ENCODE results near the gene NAA25. TPM values are rescaled to one million over a fixed set of nuclear protein-coding genes. Genes with fewer than 3 reads are reported as not detected.
A peak's percentile ranks its signal among the peaks of the same experiment; 100 is the strongest.

The NAA25 gene
- total and polyA plus RNA-seq, 9 of the 15 experiments (the other 6 are each of a cell fraction or from before 2014, with no cell fraction given): 26.6 to 59.6 (median 48.9) TPM

DNA sequence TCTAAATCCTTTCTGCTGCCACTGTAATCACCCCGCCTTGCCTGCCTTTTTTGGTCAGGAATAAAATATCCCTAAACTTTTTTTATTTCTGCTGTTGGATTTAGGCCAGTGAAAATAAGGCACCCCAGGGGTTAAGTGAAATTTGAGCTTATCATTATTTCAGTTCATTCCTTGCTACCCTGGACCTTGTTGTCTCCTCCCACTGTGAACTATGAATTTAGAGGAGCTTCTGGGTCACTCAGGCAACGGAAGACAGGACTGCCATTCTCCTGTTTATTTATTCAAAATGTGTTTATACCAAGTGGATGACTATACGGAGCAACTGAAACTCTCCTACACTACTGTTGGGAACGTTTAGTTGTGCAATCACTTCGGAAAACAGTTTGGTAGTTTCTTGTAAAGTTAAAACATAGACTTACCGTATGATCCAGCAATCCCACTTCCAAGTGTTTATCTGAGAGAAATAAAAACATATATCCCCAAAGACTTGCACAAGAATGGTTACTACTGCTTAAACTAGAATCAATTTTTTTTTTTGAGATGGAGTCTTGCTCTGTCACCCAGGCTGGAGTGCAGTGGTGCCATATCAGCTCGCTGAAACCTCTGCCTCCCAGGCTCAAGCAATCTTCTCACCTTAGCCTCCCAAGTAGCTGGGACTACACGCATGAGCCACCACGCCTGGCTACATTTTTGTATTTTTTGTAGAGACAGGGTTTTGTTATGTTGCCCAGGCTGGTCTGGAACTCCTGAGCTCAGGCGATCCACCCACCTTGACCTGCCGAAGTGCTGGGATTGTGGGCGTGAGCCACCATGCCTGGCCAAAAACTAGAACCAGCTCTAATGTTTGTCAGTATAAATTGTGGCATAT is 14.5 kb upstream of the NAA25 start (continued):
- TF ChIP-seq CLOCK (CRISPR knock-in tag; IDR thresholded peaks at IDR 0.05; ENCODE audit: borderline replicate concordance) (no peak), ZNF253 (CRISPR knock-in tag; conservative IDR thresholded peaks at IDR 0.05) (no peak), GTF2E2 (tag; IDR thresholded peaks at IDR 0.05) (no peak), KDM4B (IDR thresholded peaks at IDR 0.05; ENCODE audit: borderline replicate concordance in 2 of 2, low read depth in 1 of 2) (no peak), ATF6 (CRISPR knock-in tag; IDR thresholded peaks at IDR 0.05) (no peak), NFATC3 (IDR thresholded peaks at IDR 0.05) (no peak), CCNT2 (IDR thresholded peaks at IDR 0.05; ENCODE audit: borderline replicate concordance, extremely low read depth, insufficient read length, low read depth, low read length) (no peak), CBFA2T3 (IDR thresholded peaks at IDR 0.05) (no peak), ATF1 (CRISPR knock-in tag; IDR thresholded peaks at IDR 0.05) (no peak), ATF1 (tag; IDR thresholded peaks at IDR 0.05) (no peak), ILF3 (IDR thresholded peaks at IDR 0.05; ENCODE audit: borderline replicate concordance) (no peak), ZNF354B (CRISPR knock-in tag; IDR thresholded peaks at IDR 0.05) (no peak), TFAP4 (CRISPR knock-in tag; IDR thresholded peaks at IDR 0.05; ENCODE audit: borderline replicate concordance) (no peak), ZNF134 (CRISPR knock-in tag; conservative IDR thresholded peaks at IDR 0.05) (no peak), KLF16 (IDR thresholded peaks at IDR 0.05) (no peak), DDX20 (tag; IDR thresholded peaks at IDR 0.05; ENCODE audit: low read depth) (no peak), ZNF589 (CRISPR knock-in tag; IDR thresholded peaks at IDR 0.05; ENCODE audit: low read depth) (peak; percentile 65; the same call in 1 of the 2 replicates), ZNF263 (CRISPR knock-in tag; IDR thresholded peaks at IDR 0.05; ENCODE audit: borderline replicate concordance) (no peak), SMAD4 (CRISPR knock-in tag; conservative IDR thresholded peaks at IDR 0.05) (peak; percentile 32; the same call in 1 of the 2 replicates), PTTG1 (tag; IDR thresholded peaks at IDR 0.05; ENCODE audit: low read depth) (no peak), KLF10 (CRISPR knock-in tag; IDR thresholded peaks at IDR 0.05) (no peak), EP300 (IDR thresholded peaks at IDR 0.05; ENCODE audit: low read length) (peak; percentile 25; the same call in 1 of the 2 replicates)
